Adrenal gland (tissue), 12 donors: ENCODE results near the gene LRIG1. TPM values are rescaled to one million over a fixed set of nuclear protein-coding genes. Genes with fewer than 3 reads are reported as not detected.
A peak's percentile ranks its signal among the peaks of the same experiment; 100 is the strongest.

Source experiments
- DNase-seq, 7 donors: peaks; one replicate each; pipeline ENCODE4 v3.0.0-alpha.2; 2019 to 2020
- H3K27ac ChIP-seq, 5 donors: fragments of 200-600 bp; sonication (generic) in 4 of 5; 1 replicate in 3 of 5; 2 replicates in 2 of 5; pipeline versions ENCODE4 v1.5.1 to v1.8.0; 2016 to 2020; ENCODE audit warnings: mild to moderate bottlenecking in 1 of 5
- H3K27me3 ChIP-seq: fragments of 200-600 bp; 2 replicates; pipeline ENCODE4 v1.8.0; 2021
- H3K36me3 ChIP-seq, 2 donors: fragments of 200-600 bp; replicated peaks in 1 of 2; 1 replicate in 1 of 2; 2 replicates in 1 of 2; pipeline versions ENCODE4 v1.5.1 to v1.8.0; 2018 to 2022
- H3K4me1 ChIP-seq, 2 donors: fragments of 200-600 bp; replicated peaks in 1 of 2; 1 replicate in 1 of 2; 2 replicates in 1 of 2; pipeline versions ENCODE4 v1.5.1 to v1.8.0; 2018 to 2021
- H3K4me3 ChIP-seq, 4 donors: fragments of 200-600 bp; sonication (generic) in 3 of 4; one replicate each; pipeline ENCODE4 v1.5.1; 2016 to 2018
- H3K9me3 ChIP-seq, 3 donors: fragments of 200-600 bp; sonication (generic) in 1 of 3; replicated peaks in 1 of 3; 1 replicate in 2 of 3; 2 replicates in 1 of 3; pipeline versions ENCODE4 v1.5.1 to v1.8.0; 2016 to 2021
- CTCF ChIP-seq, 6 experiments: fragments of 450-650 bp in 4 of 6; fragments of 200-600 bp in 2 of 6; sonication (generic) in 1 of 6; IDR thresholded peaks; 1 replicate in 5 of 6; 2 replicates in 1 of 6; pipeline versions ENCODE4 v1.5.1 to v1.8.0; 2016 to 2021; ENCODE audit warnings: antibody characterized with exemption in 6 of 6, mild to moderate bottlenecking in 2 of 6, moderate library complexity in 1 of 6
- POLR2A ChIP-seq, 2 donors: fragments of 450-650 bp; IDR thresholded peaks; one replicate each; pipeline ENCODE4 v1.6.1; 2017; ENCODE audit warnings: antibody characterized with exemption in 2 of 2, mild to moderate bottlenecking in 2 of 2, moderate library complexity in 1 of 2
- WGBS, 4 donors: extraction: QIAGEN DNeasy Blood & Tissue Kit in 2 of 4; methylation state at CpG; one replicate each; pipeline versions ENCODE4 v1.1.5 to v1.1.7; 2013 to 2017; 5-methylcytosine and 5-hydroxymethylcytosine counted together
- intact Hi-C, 2 donors: fragments of 100-400 bp; cut with DNase I; formaldehyde crosslinking; loops; one replicate each; pipeline versions ENCODE4 v1.14.1 to v1.15.0; 2022 to 2023
- polyA plus RNA-seq, 3 donors: library from polyadenylated mRNA; stranded (reverse); fragments of 200-250 nt in 2 of 3; fragments of 350-450 nt in 1 of 3; fragmentation: Illumina TruSeq in 1 of 3; extraction: RNeasy Lipid Tissue Mini Kit (QIAGEN cat#74804) in 1 of 3; gene quantifications; one replicate each; pipeline ENCODE4 v1.2.3, GENCODE V29; 2013 to 2014
- total RNA-seq, 9 donors: library from RNA; depleted of rRNA in 4 of 9; stranded (reverse); fragments of >200 nt in 4 of 9; fragments of 120-200 nt in 1 of 9; fragmentation: NEBNext Ultra II Directional in 1 of 9; extraction: Animal tissue kit (Norgen Biotek cat#: 25700) in 1 of 9; gene quantifications; one replicate each; pipeline versions ENCODE4 v1.1.0 to v1.2.4, GENCODE V29; 2013 to 2023
- donor health status: healthy with polysubstance abuse.
- donor health status: Bipolar disorder and iron deficiency.
- donor health status: DM: yes; HTN: yes; CAD: no.
- donor health status: DM: no; HTN: no; CAD: no.
- donor health status: DM: no; HTN: no; CAD: no.
- donor health status: DM: yes; HTN: yes; CAD: no.

Gene LRIG1
- total and polyA plus RNA-seq, 12 donors, result 1.5 to 13.3 (median 4.7) TPM

DNA sequence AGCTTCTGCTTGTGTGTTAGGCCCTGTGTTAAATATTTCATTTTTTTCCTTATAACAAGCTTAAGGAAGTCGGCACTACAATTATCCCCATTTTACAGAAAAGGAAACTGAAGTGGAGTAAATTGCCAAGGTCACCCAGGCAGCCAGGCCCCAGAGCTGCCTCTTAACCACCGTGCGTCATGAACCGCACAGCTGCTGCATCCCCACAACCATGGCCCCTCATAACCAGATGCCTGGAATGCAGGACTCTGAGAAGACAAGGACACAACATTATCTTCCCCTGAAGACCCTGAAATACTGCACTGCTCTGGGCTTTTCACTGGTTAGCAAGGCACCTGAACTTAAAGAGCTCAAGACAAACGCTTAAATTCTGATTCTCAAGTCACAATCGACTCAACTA lies 14.6 kb downstream of the LRIG1 start:
- 90 to 94% (median 92%) methylated on average over 6 of the region's 6 CpGs for WGBS, 4 donors
- intact Hi-C loops, result no loop called here
- no peak for DNase-seq
- H3K27me3 ChIP-seq, result no peaks in the 10 kb centered on the region
- TF ChIP-seq POLR2A (IDR thresholded peaks at IDR 0.05), result no peak
- no peak for TF ChIP-seq CTCF (IDR thresholded peaks at IDR 0.05)
- H3K36me3 ChIP-seq, result no peaks in the 10 kb centered on the region
- H3K9me3 ChIP-seq, result no peaks in the 10 kb centered on the region
- H3K27ac ChIP-seq, result no peak overlapping the region
- no peaks in the 10 kb centered on the region for H3K4me1 ChIP-seq
- H3K4me3 ChIP-seq, result no peak overlapping the region

DNA sequence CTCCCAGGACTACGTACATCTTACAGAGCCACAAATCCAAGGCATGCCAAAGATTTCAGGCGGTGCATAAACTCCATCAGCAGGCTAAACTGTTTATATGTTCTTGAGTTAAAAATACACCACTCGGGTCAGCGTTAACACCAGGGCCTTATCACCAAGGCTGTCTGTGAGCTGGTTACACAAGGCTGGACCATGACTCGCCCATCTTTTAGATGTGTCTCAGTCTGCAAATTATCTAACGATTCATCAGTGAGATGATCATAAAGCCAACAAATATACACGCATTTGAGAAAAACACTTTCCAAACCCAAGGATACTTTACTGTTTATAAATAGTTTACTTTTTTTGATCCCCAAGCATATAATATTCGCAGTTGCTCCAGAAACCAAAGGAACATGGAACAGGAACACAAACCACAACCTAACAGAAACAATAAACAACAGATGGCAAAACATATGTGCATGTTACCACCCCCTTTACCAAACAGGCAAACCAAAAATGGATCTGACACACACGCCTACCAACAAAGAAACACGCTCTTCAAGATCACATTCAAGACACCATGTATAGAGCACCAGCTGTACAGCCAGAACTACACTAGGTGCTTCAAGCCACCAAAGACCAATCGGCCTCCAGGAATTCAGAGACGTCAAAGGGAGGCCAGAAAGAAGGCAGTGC lies 15.4 kb downstream of the LRIG1 start:
- TF ChIP-seq POLR2A (IDR thresholded peaks at IDR 0.05), result no peak
- no peak for TF ChIP-seq CTCF (IDR thresholded peaks at IDR 0.05)
- intact Hi-C loops, result no loop called here
- 61 to 74% (median 73%) methylated on average over 12 of the region's 12 CpGs for WGBS, 4 donors

GRCh38 chr3:66484106-66484844 lies 16.5 kb downstream of the LRIG1 start:
- no peaks in the 10 kb centered on the region for H3K36me3 ChIP-seq
- H3K27ac ChIP-seq, result no peak overlapping the region
- WGBS, 4 donors, result 80 to 86% (median 81%) methylated on average over 9 of the region's 9 CpGs
- no peak for TF ChIP-seq POLR2A (IDR thresholded peaks at IDR 0.05)
- no peak for TF ChIP-seq CTCF (IDR thresholded peaks at IDR 0.05)
- H3K27me3 ChIP-seq, result no peaks in the 10 kb centered on the region
- peaks cover 0 to 8% of the 10 kb centered on the region in 2 donors for H3K4me1 ChIP-seq
- no peak overlapping the region for H3K4me3 ChIP-seq
- no peaks in the 10 kb centered on the region for H3K9me3 ChIP-seq
- intact Hi-C loops, result no loop called here
- DNase-seq, result no peak

More for the DNA sequence above, 15.4 kb downstream of the LRIG1 start:
- H3K4me1 ChIP-seq, result peaks cover 0 to 4% of the 10 kb centered on the region in 2 donors
- no peak overlapping the region for H3K27ac ChIP-seq
- H3K4me3 ChIP-seq, result no peak overlapping the region
- H3K36me3 ChIP-seq, result no peaks in the 10 kb centered on the region
- H3K9me3 ChIP-seq, result no peaks in the 10 kb centered on the region
- H3K27me3 ChIP-seq, result no peaks in the 10 kb centered on the region
- DNase-seq, result no peak

- peak overlapping the region in 1 of 5 donors; percentile 18 for H3K27ac ChIP-seq
- peaks cover 0 to 8% of the 10 kb centered on the region in 2 donors for H3K4me1 ChIP-seq
- DNase-seq, result no peak
- WGBS, 4 donors, result 76 to 88% (median 80%) methylated on average over 11 to 13 of the region's 13 CpGs
- no peak for TF ChIP-seq CTCF (IDR thresholded peaks at IDR 0.05)
- no peak for TF ChIP-seq POLR2A (IDR thresholded peaks at IDR 0.05)
- H3K4me3 ChIP-seq, result no peak overlapping the region
- intact Hi-C loops, result no loop called here
- H3K36me3 ChIP-seq, result no peaks in the 10 kb centered on the region
- no peaks in the 10 kb centered on the region for H3K27me3 ChIP-seq
- H3K9me3 ChIP-seq, result no peaks in the 10 kb centered on the region
Measured at GRCh38 chr3:66483409-66483906, 17.4 kb downstream of the LRIG1 start.
